H9 (cell line): Measurements from ENCODE around the gene DIS3L. TPM values are rescaled to one million over a fixed set of nuclear protein-coding genes. Genes with fewer than 3 reads are reported as not detected.

Experiments
- DNase-seq: peaks from one replicate; pipeline ENCODE4 v3.0.0-alpha.2; 2017
- H2AFZ ChIP-seq: one replicate; pipeline ENCODE4 v1.6.1; 2013; ENCODE audit warnings: mild to moderate bottlenecking, low read length, control low read depth, moderate library complexity
- H2AK5ac ChIP-seq: 2 replicates; pipeline ENCODE4 v1.6.1; 2013; ENCODE audit warnings: low read length, control low read depth, mixed read lengths; ENCODE audit not compliant: insufficient read length
- H2BK120ac ChIP-seq: one replicate; pipeline ENCODE4 v1.6.1; 2013; ENCODE audit warnings: low read depth, mild to moderate bottlenecking, low read length, control low read depth, inconsistent platforms; ENCODE audit not compliant: poor library complexity, severe bottlenecking
- H2BK12ac ChIP-seq: 2 replicates; pipeline ENCODE4 v1.6.1; 2013; ENCODE audit warnings: low read length, control low read depth, mixed read lengths, low read depth; ENCODE audit not compliant: insufficient read length
- H2BK15ac ChIP-seq: 2 replicates; pipeline ENCODE4 v1.6.1; 2013; ENCODE audit warnings: low read depth, low read length, control low read depth
- H2BK20ac ChIP-seq: one replicate; pipeline ENCODE4 v1.6.1; 2013; ENCODE audit warnings: low read depth, mild to moderate bottlenecking, low read length, control low read depth, inconsistent platforms; ENCODE audit not compliant: poor library complexity, severe bottlenecking
- H2BK5ac ChIP-seq: 2 replicates; pipeline ENCODE4 v1.6.1; 2013; ENCODE audit warnings: low read length, control low read depth, mixed read lengths; ENCODE audit not compliant: insufficient read length
- H3K14ac ChIP-seq: 2 replicates; pipeline ENCODE4 v1.6.1; 2013; ENCODE audit warnings: low read length, control low read depth; ENCODE audit not compliant: insufficient read depth
- H3K18ac ChIP-seq: 2 replicates; pipeline ENCODE4 v1.6.1; 2013; ENCODE audit warnings: low read depth, mild to moderate bottlenecking, mixed read lengths, low read length, control low read depth; ENCODE audit not compliant: insufficient read length
- H3K23ac ChIP-seq: 2 replicates; pipeline ENCODE4 v1.6.1; 2013; ENCODE audit warnings: low read length, control low read depth, mixed read lengths, low read depth; ENCODE audit not compliant: insufficient read length
- H3K23me2 ChIP-seq: 2 replicates; pipeline ENCODE4 v1.6.1; 2013; ENCODE audit warnings: low read depth, mild to moderate bottlenecking, mixed read lengths, low read length, control low read depth; ENCODE audit not compliant: insufficient read length, poor library complexity, severe bottlenecking
- H3K27ac ChIP-seq: 2 replicates; pipeline ENCODE4 v1.5.1; 2013; ENCODE audit warnings: low read length, control low read depth, mixed read lengths, low read depth; ENCODE audit not compliant: insufficient read length
- H3K27me3 ChIP-seq: 2 replicates; pipeline ENCODE4 v1.6.1; 2013; ENCODE audit warnings: low read length, control low read depth, inconsistent platforms; ENCODE audit not compliant: insufficient read depth
- H3K4ac ChIP-seq: 2 replicates; pipeline ENCODE4 v1.6.1; 2013; ENCODE audit warnings: low read depth, mild to moderate bottlenecking, control low read depth, inconsistent platforms, low read length, moderate library complexity
- H3K4me1 ChIP-seq: 2 replicates; pipeline ENCODE4 v1.6.1; 2013; ENCODE audit warnings: low read length, control low read depth, inconsistent platforms; ENCODE audit not compliant: insufficient read depth
- H3K4me2 ChIP-seq: 2 replicates; pipeline ENCODE4 v1.6.1; 2013; ENCODE audit warnings: low read length, control low read depth, mixed read lengths; ENCODE audit not compliant: insufficient read length, insufficient read depth
- H3K56ac ChIP-seq: 2 replicates; pipeline ENCODE4 v1.6.1; 2013; ENCODE audit warnings: low read depth, mild to moderate bottlenecking, mixed read lengths, low read length, control low read depth; ENCODE audit not compliant: insufficient read length
- H3K79me1 ChIP-seq: 2 replicates; pipeline ENCODE4 v1.6.1; 2013; ENCODE audit warnings: low read depth, mild to moderate bottlenecking, moderate library complexity, low read length, control low read depth, inconsistent platforms; ENCODE audit not compliant: insufficient read depth, poor library complexity, severe bottlenecking
- H3K79me2 ChIP-seq: 2 replicates; pipeline ENCODE4 v1.6.1; 2013; ENCODE audit warnings: low read length, control low read depth, inconsistent platforms; ENCODE audit not compliant: insufficient read depth
- H3K9ac ChIP-seq: 2 replicates; pipeline ENCODE4 v1.6.1; 2013; ENCODE audit warnings: low read length, control low read depth, mixed read lengths; ENCODE audit not compliant: insufficient read length; ENCODE audit errors: extremely low read depth
- H3K9me3 ChIP-seq: one replicate; pipeline ENCODE4 v1.6.1; 2013; ENCODE audit warnings: low read depth, low read length, inconsistent platforms; ENCODE audit not compliant: control insufficient read depth
- H3T11ph ChIP-seq: one replicate; pipeline ENCODE4 v1.6.1; 2013; ENCODE audit warnings: mild to moderate bottlenecking, low read length, control low read depth, inconsistent platforms
- H4K20me1 ChIP-seq: one replicate; pipeline ENCODE4 v1.6.1; 2013; ENCODE audit not compliant: control insufficient read depth, insufficient read length, insufficient read depth
- H4K5ac ChIP-seq: 2 replicates; pipeline ENCODE4 v1.6.1; 2013; ENCODE audit warnings: low read depth, mild to moderate bottlenecking, mixed read lengths, low read length, control low read depth; ENCODE audit not compliant: insufficient read length
- H4K8ac ChIP-seq: replicated peaks from 2 replicates; pipeline ENCODE4 v1.6.1; 2013; ENCODE audit warnings: low read length, control low read depth, mixed read lengths, low read depth; ENCODE audit not compliant: insufficient read length
- H4K91ac ChIP-seq: 2 replicates; pipeline ENCODE4 v1.6.1; 2013; ENCODE audit warnings: low read depth, mild to moderate bottlenecking, moderate library complexity, mixed read lengths, low read length, control low read depth; ENCODE audit not compliant: insufficient read length
- H3K27ac Mint-ChIP-seq, 3 experiments: 2 replicates in 2 of 3; 3 replicates in 1 of 3; pipeline ENCODE4 v1.8.0; 2020 to 2021; ENCODE audit warnings: mixed read lengths in 3 of 3, mild to moderate bottlenecking in 1 of 3, moderate library complexity in 1 of 3
- H3K27me3 Mint-ChIP-seq: 2 replicates; pipeline ENCODE4 v1.8.0; 2021; ENCODE audit warnings: low read depth, mild to moderate bottlenecking, moderate library complexity, mixed read lengths
- H3K36me3 Mint-ChIP-seq, 3 experiments: 2 replicates in 2 of 3; 3 replicates in 1 of 3; pipeline ENCODE4 v1.8.0; 2020 to 2021; ENCODE audit warnings: low read depth in 3 of 3, mixed read lengths in 3 of 3; ENCODE audit not compliant: insufficient read depth in 1 of 3
- H3K4me1 Mint-ChIP-seq, 2 experiments: 2 replicates each; pipeline ENCODE4 v1.8.0; 2020; ENCODE audit warnings: mixed read lengths in 2 of 2
- H3K4me3 Mint-ChIP-seq, 2 experiments: 2 replicates in 1 of 2; 3 replicates in 1 of 2; pipeline ENCODE4 v1.8.0; 2020 to 2021; ENCODE audit warnings: mild to moderate bottlenecking in 2 of 2, mixed read lengths in 2 of 2, moderate library complexity in 1 of 2
- H3K9me3 Mint-ChIP-seq, 2 experiments: 2 replicates in 1 of 2; 3 replicates in 1 of 2; pipeline ENCODE4 v1.8.0; 2020; ENCODE audit warnings: mild to moderate bottlenecking in 2 of 2, mixed read lengths in 2 of 2, moderate library complexity in 1 of 2
- CTCF ChIP-seq: fragments of 200-600 bp; sonication (generic); conservative IDR thresholded peaks from 3 replicates; pipeline ENCODE4 v1.8.0; 2021; ENCODE audit warnings: antibody characterized with exemption, mild to moderate bottlenecking
- WGBS: extraction: QIAGEN DNeasy Blood & Tissue Kit; methylation state at CpG from one replicate; pipeline ENCODE4 v1.1.7; 2013; ENCODE audit warnings: missing lambda C conversion rate, low lambda C conversion rate, mixed read lengths; ENCODE audit not compliant: insufficient read length; ENCODE audit errors: extremely low coverage; 5-methylcytosine and 5-hydroxymethylcytosine counted together
- total RNA-seq: library from RNA; stranded (reverse); gene quantifications from 2 replicates; pipeline ENCODE4 v1.2.1, GENCODE V29; 2021

DIS3L gene
- total RNA-seq, 1 experiment from 2014 or later: 30.2 TPM

- no peak overlapping the region for H4K8ac ChIP-seq
- H3K27me3 ChIP-seq: peaks cover 29% of the 10 kb centered on the region
- H3K4me1 Mint-ChIP-seq: peaks cover 10 to 17% of the 10 kb centered on the region in 2 experiments
- no peak overlapping the region for H3T11ph ChIP-seq
- no peak for TF ChIP-seq CTCF
- H3K9ac ChIP-seq: no peak overlapping the region
- peaks cover 19% of the 10 kb centered on the region for H3K23me2 ChIP-seq
- no peak overlapping the region for H3K27ac Mint-ChIP-seq
- no peak overlapping the region for H4K5ac ChIP-seq
- no peaks in the 10 kb centered on the region for H3K79me1 ChIP-seq
- no peak overlapping the region for H3K4me2 ChIP-seq
- no peak overlapping the region for H2AK5ac ChIP-seq
- no peak overlapping the region for H3K18ac ChIP-seq
- H2BK120ac ChIP-seq: no peak overlapping the region
- H2AFZ ChIP-seq: no peak overlapping the region
- peaks cover 0 to 4% of the 10 kb centered on the region in 2 experiments; a peak in 1 of 5 replicates for H3K9me3 Mint-ChIP-seq
- DNase-seq: no peak
- H3K14ac ChIP-seq: no peak overlapping the region
- no peaks in the 10 kb centered on the region for H3K9me3 ChIP-seq
- H3K23ac ChIP-seq: no peak overlapping the region
- H2BK5ac ChIP-seq: no peak overlapping the region
- peaks cover 72% of the 10 kb centered on the region for H3K27me3 Mint-ChIP-seq
- WGBS: no CpG with 5 or more reads among the region's 3 CpGs
- no peak overlapping the region for H2BK15ac ChIP-seq
- H4K20me1 ChIP-seq: peaks cover 2% of the 10 kb centered on the region
- H2BK20ac ChIP-seq: no peak overlapping the region
- no peak overlapping the region for H3K4ac ChIP-seq
- no peak overlapping the region for H4K91ac ChIP-seq
- H3K27ac ChIP-seq: no peak overlapping the region
- no peak overlapping the region for H2BK12ac ChIP-seq
- no peak overlapping the region for H3K56ac ChIP-seq
- no peaks in the 10 kb centered on the region for H3K4me1 ChIP-seq
- H3K4me3 Mint-ChIP-seq: no peak overlapping the region
- H3K79me2 ChIP-seq: no peaks in the 10 kb centered on the region
- H3K36me3 Mint-ChIP-seq: no peaks in the 10 kb centered on the region
Observed at GRCh38 chr15:66256692-66257091, 36.7 kb upstream of the DIS3L start.
